Thoracic aorta (tissue), 2 donors: ENCODE data around the gene C13orf46. TPM values are rescaled to one million over a fixed set of nuclear protein-coding genes. Genes with fewer than 3 reads are reported as not detected.

Source experiments
- ATAC-seq: fragments of 150-250 bp; one replicate; pipeline ENCODE4 v1.8.0; 2017; ENCODE audit warnings: low read depth; ENCODE audit not compliant: insufficient number of reproducible peaks, low FRiP score
- DNase-seq: peaks from one replicate; pipeline ENCODE4 v3.0.0-alpha.2; 2020; ENCODE audit warnings: low spot score
- H3K27ac ChIP-seq, 2 donors: fragments of 200-600 bp; sonication (generic); 1 replicate in 1 of 2; 2 replicates in 1 of 2; pipeline ENCODE4 v1.5.1; 2016; ENCODE audit warnings: mild to moderate bottlenecking in 2 of 2, moderate library complexity in 2 of 2
- H3K27me3 ChIP-seq: fragments of 200-600 bp; sonication (generic); replicated peaks from 2 replicates; pipeline ENCODE4 v1.6.0; 2016; ENCODE audit warnings: mild to moderate bottlenecking; ENCODE audit not compliant: insufficient read depth
- H3K36me3 ChIP-seq: fragments of 200-600 bp; sonication (generic); one replicate; pipeline ENCODE4 v1.5.1; 2016
- H3K4me1 ChIP-seq, 2 donors: fragments of 200-600 bp; sonication (generic); 1 replicate in 1 of 2; 2 replicates in 1 of 2; pipeline versions ENCODE4 v1.5.1 to v1.6.0; 2016; ENCODE audit warnings: low read depth in 2 of 2, mild to moderate bottlenecking in 1 of 2; ENCODE audit not compliant: control insufficient read depth in 1 of 2
- H3K4me3 ChIP-seq: fragments of 200-600 bp; sonication (generic); 2 replicates; pipeline ENCODE4 v1.5.1; 2016; ENCODE audit warnings: mild to moderate bottlenecking
- H3K9me3 ChIP-seq: fragments of 200-600 bp; sonication (generic); 2 replicates; pipeline ENCODE4 v1.5.1; 2016
- CTCF ChIP-seq: fragments of 200-600 bp; sonication (generic); IDR thresholded peaks from one replicate; pipeline ENCODE4 v1.5.1; 2019; ENCODE audit warnings: antibody characterized with exemption
- total RNA-seq, 2 donors: library from RNA; depleted of rRNA; stranded (reverse); fragments of >200 nt; gene quantifications; one replicate each; pipeline versions ENCODE4 v1.1.0 to v1.2.3, GENCODE V29; 2016

Gene C13orf46
- total RNA-seq, 2 donors from 2014 or later = 1.1 TPM

GRCh38 chr13:113934576-113934975, 39.3 kb downstream of the C13orf46 start:
- DNase-seq (no peak), ATAC-seq (no peak)
- H3K9me3 ChIP-seq = no peaks in the 10 kb centered on the region
- no peak for TF ChIP-seq CTCF
- no peaks in the 10 kb centered on the region for H3K27me3 ChIP-seq
- H3K4me3 ChIP-seq = no peak overlapping the region
- H3K4me1 ChIP-seq = peaks cover 6 to 29% of the 10 kb centered on the region in 2 donors
- H3K36me3 ChIP-seq = no peaks in the 10 kb centered on the region
- H3K27ac ChIP-seq = peak overlapping the region; percentile 90 to 92

- H3K36me3 ChIP-seq = no peaks in the 10 kb centered on the region
- H3K9me3 ChIP-seq = no peaks in the 10 kb centered on the region
- ATAC-seq (no peak), DNase-seq (no peak)
- H3K27ac ChIP-seq = no peak overlapping the region
- H3K4me1 ChIP-seq = peaks cover 11 to 36% of the 10 kb centered on the region in 2 donors
- no peak overlapping the region for H3K4me3 ChIP-seq
- no peak for TF ChIP-seq CTCF
- no peaks in the 10 kb centered on the region for H3K27me3 ChIP-seq
Observed at GRCh38 chr13:113933901-113934300, 40.0 kb downstream of the C13orf46 start.

GRCh38 chr13:113931841-113932459, 41.9 kb downstream of the C13orf46 start:
- no peak overlapping the region for H3K27ac ChIP-seq
- ATAC-seq = no peak
- H3K9me3 ChIP-seq = no peaks in the 10 kb centered on the region
- no peak for TF ChIP-seq CTCF
- H3K27me3 ChIP-seq = no peaks in the 10 kb centered on the region
- H3K4me1 ChIP-seq = peaks cover 12 to 56% of the 10 kb centered on the region in 2 donors
- no peaks in the 10 kb centered on the region for H3K36me3 ChIP-seq
- no peak for DNase-seq
- no peak overlapping the region for H3K4me3 ChIP-seq

- peaks cover 12 to 52% of the 10 kb centered on the region in 2 donors for H3K4me1 ChIP-seq
- no peak overlapping the region for H3K27ac ChIP-seq
- no peak overlapping the region for H3K4me3 ChIP-seq
- no peaks in the 10 kb centered on the region for H3K36me3 ChIP-seq
- no peak for TF ChIP-seq CTCF
- ATAC-seq (no peak), DNase-seq (peak; percentile 0)
- no peaks in the 10 kb centered on the region for H3K9me3 ChIP-seq
- no peaks in the 10 kb centered on the region for H3K27me3 ChIP-seq
Observed at GRCh38 chr13:113930671-113931637, 42.9 kb downstream of the C13orf46 start.
